Activated T-helper 1 cell treated with anti-CD3 and anti-CD28 coated beads, Interleukin-2, amount 50 U/mL, for 16 hours (primary cell): Measurements from ENCODE around the gene KDM3B.
"Not testable (repeated sequence)": the region's sequence is repeated elsewhere in the genome, so short reads cannot be mapped to it uniquely, and the experiment has no call there.

ENCODE experiments used
- DNase-seq, 2 donors: peaks; one replicate each; pipeline ENCODE4 v3.0.0-alpha.2; 2020; ENCODE audit warnings: low read depth in 1 of 2, low spot score in 1 of 2

Gene KDM3B

GRCh38 chr5:138466125-138466899 lies 113.8 kb downstream of the KDM3B start:
- DNase-seq: no peak

GRCh38 chr5:138466900-138467710 lies 114.6 kb downstream of the KDM3B start:
- no peak for DNase-seq

DNA sequence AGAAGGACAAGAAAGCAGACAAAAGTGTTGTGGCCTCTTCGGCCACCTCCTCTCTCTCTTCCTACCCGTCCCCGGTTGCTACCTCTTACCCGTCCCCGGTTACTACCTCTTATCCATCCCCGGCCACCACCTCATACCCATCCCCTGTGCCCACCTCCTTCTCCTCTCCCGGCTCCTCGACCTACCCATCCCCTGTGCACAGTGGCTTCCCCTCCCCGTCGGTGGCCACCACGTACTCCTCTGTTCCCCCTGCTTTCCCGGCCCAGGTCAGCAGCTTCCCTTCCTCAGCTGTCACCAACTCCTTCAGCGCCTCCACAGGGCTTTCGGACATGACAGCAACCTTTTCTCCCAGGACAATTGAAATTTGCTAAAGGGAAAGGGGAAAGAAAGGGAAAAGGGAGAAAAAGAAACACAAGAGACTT lies 115.2 kb downstream of the KDM3B start:
- DNase-seq: no peak

GRCh38 chr5:138468133-138468965 lies 115.9 kb downstream of the KDM3B start:
- no peak for DNase-seq

DNA sequence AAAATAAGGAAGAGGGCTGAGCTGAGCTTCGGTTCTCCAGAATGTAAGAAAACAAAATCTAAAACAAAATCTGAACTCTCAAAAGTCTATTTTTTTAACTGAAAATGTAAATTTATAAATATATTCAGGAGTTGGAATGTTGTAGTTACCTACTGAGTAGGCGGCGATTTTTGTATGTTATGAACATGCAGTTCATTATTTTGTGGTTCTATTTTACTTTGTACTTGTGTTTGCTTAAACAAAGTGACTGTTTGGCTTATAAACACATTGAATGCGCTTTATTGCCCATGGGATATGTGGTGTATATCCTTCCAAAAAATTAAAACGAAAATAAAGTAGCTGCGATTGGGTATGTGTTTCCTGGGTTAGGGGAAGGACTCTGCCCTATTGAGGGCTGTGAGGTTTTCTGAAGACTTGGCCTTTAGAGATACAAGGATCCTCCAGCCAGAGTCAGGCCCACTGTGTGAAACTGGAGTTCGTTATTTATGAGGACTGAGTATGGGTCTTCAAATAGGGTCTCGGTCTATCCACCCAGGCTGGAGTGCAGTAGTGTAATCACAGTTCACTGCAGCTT lies 116.6 kb downstream of the KDM3B start:
- no peak for DNase-seq

- DNase-seq: no peak
Measured at GRCh38 chr5:138469540-138470321, 117.2 kb downstream of the KDM3B start.

GRCh38 chr5:138470322-138471051 lies 118.0 kb downstream of the KDM3B start:
- no peak for DNase-seq

DNA sequence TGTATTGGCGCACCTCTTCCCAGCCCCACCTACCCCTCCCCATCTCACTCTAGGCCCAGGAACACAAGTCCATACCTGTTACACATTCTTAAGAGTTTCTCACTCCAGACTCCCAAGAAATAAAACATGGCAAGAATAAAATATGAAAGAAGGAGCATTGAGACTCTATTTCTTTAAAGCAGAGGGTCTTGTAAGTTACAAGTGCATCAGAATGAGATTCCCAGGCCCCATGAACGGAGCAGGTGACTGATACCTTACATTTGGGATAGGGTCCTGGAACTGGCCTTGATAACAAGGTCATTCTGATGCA lies 118.5 kb downstream of the KDM3B start:
- DNase-seq: no peak

DNA sequence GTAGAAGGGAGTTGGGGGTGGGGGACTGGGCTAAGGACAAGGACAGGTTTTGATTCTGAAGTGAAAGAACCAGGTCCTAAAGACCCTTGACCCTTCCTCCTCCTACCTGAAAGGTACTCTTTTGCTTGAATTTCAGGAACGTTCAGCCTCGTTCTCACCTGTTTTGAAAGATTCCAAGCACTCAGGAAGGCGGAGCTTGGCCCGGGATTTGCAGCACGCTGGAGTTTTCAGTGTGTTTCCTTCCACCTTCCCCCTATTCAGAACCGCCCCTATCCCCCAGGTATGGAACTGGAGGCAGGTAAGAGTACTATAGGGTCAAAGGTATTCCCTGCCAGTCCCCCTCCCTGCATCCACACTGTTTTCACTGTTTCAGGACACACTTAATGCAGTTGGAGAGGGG lies 119.9 kb downstream of the KDM3B start:
- DNase-seq: no peak

- DNase-seq: not testable (repeated sequence)
Measured at GRCh38 chr5:138473151-138473550, 120.7 kb downstream of the KDM3B start.

DNA sequence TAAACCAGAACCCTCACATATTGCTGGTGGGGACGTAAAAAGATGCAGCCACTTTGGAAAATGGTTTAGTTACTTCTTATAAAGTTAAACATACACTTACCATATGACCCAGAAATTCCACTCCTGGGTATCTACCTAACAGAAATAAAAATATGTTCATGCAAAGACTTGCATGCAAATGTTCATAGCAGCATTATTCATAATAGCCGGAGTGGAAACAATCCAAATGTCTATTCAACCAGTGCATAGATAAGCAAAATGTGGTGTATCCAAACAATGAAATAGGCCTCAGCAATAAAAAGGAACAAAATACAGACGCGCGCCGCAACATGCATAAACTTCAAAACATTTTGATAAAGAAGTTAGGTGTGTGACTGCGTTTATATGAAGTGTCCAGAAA lies 124.4 kb downstream of the KDM3B start:
- DNase-seq: no peak

DNA sequence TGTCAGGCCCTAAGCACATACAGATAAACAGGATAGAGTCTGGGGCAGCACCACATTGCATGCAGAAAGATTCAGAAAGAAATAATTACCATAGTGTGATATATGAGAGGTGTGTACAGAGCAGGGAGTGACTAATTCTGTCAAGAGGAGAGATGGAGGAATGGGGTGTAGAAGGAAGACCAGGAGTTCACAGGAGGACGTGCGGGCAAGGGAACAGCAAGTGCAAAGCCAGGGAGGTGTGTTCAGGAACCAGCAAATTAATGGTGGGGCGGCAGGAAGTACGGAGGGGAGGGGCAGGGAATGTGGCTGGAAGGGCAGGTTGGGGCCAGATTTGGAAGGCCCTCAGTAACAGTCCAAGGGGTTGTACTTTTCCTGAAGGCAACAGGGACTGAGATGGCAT lies 130.2 kb downstream of the KDM3B start:
- DNase-seq: no peak
